CD4-positive, alpha-beta T cell (primary cell): Measurements from ENCODE around the gene TMEM45B. TPM values are rescaled to one million over a fixed set of nuclear protein-coding genes. Genes with fewer than 3 reads are reported as not detected.

Source experiments
- ATAC-seq: fragments of 200-7000 bp; cut with Tn5 transposase; one replicate; pipeline ENCODE4 v1.10.0; 2022; ENCODE audit warnings: mild to moderate bottlenecking; ENCODE audit not compliant: poor library complexity
- CTCF ChIA-PET: fragments of 350-600 bp; sonication (Branson Sonifier 250); formaldehyde crosslinking; loops from one replicate; lab custom pipeline; 2021; ENCODE audit warnings: antibody characterized with exemption, inconsistent platforms; lab: Charles Lee
- POLR2A ChIA-PET: fragments of 350-600 bp; sonication (Branson Sonifier 250); formaldehyde crosslinking; loops from one replicate; lab custom pipeline; 2021; ENCODE audit warnings: antibody characterized with exemption, inconsistent platforms; lab: Charles Lee
- DNase-seq, 14 experiments: peaks; one replicate each; pipeline ENCODE4 v3.0.0-alpha.2; 2013 to 2020; ENCODE audit warnings: mixed read lengths in 2 of 14
- H3K27ac ChIP-seq, 2 donors: one replicate each; pipeline versions ENCODE4 v1.5.1 to v1.7.0; 2013; ENCODE audit warnings: low read length in 2 of 2, low read depth in 1 of 2, mild to moderate bottlenecking in 1 of 2
- H3K27me3 ChIP-seq, 2 experiments: 1 replicate in 1 of 2; 2 replicates in 1 of 2; pipeline versions ENCODE4 v1.6.1 to v1.7.0; 2013; ENCODE audit warnings: low read length in 2 of 2, control low read depth in 1 of 2, mild to moderate bottlenecking in 1 of 2, moderate library complexity in 1 of 2; ENCODE audit not compliant: insufficient read depth in 2 of 2, control insufficient read depth in 1 of 2
- H3K36me3 ChIP-seq: one replicate; pipeline ENCODE4 v1.6.1; 2013; ENCODE audit warnings: low read length, control low read depth; ENCODE audit not compliant: insufficient read depth
- H3K4me1 ChIP-seq: one replicate; pipeline ENCODE4 v1.6.1; 2013; ENCODE audit warnings: low read length, control low read depth; ENCODE audit not compliant: insufficient read depth
- H3K4me3 ChIP-seq: one replicate; pipeline ENCODE4 v1.5.1; 2013; ENCODE audit warnings: mild to moderate bottlenecking, low read length, moderate library complexity
- H3K9me3 ChIP-seq, 2 experiments: 1 replicate in 1 of 2; 2 replicates in 1 of 2; pipeline versions ENCODE4 v1.6.1 to v1.7.0; 2013; ENCODE audit warnings: low read length in 2 of 2, mild to moderate bottlenecking in 2 of 2, control low read depth in 1 of 2, moderate library complexity in 1 of 2; ENCODE audit not compliant: control insufficient read depth in 1 of 2, insufficient read depth in 1 of 2
- H3K27ac Mint-ChIP-seq: one replicate; pipeline ENCODE4 v1.8.0; 2020; ENCODE audit warnings: mixed read lengths
- H3K27me3 Mint-ChIP-seq: one replicate; pipeline ENCODE4 v1.8.0; 2021; ENCODE audit warnings: mixed read lengths
- H3K36me3 Mint-ChIP-seq: one replicate; pipeline ENCODE4 v1.8.0; 2021; ENCODE audit warnings: low read depth, mixed read lengths
- H3K4me1 Mint-ChIP-seq: one replicate; pipeline ENCODE4 v1.8.0; 2021; ENCODE audit warnings: low read depth, mixed read lengths
- H3K4me3 Mint-ChIP-seq: one replicate; pipeline ENCODE4 v1.8.0; 2020; ENCODE audit warnings: mild to moderate bottlenecking, mixed read lengths
- H3K9me3 Mint-ChIP-seq: one replicate; pipeline ENCODE4 v1.8.0; 2020; ENCODE audit warnings: mixed read lengths
- CTCF ChIP-seq: fragments of 200-600 bp; IDR thresholded peaks from one replicate; pipeline ENCODE4 v1.8.0; 2022; ENCODE audit warnings: antibody characterized with exemption, mild to moderate bottlenecking
- intact Hi-C, 2 experiments: fragments of 100-400 bp; cut with DNase I in 1 of 2; cut with micrococcal nuclease in 1 of 2; formaldehyde crosslinking; loops; one replicate each; pipeline versions ENCODE4 v1.15.1 to v1.9.0; 2023 to 2025; cut with DNase I, micrococcal nuclease
- total RNA-seq, 174 experiments: library from RNA in 2 of 174; stranded (reverse) in 2 of 174; gene quantifications; one replicate each; pipeline ENCODE4 v1.2.3 and lab custom pipeline; 2021 to 2026

TMEM45B gene
- total RNA-seq, 2 experiments from 2014 or later = 1.7 to 1.9 TPM

- H3K27ac Mint-ChIP-seq = no peak overlapping the region
- H3K4me1 ChIP-seq = peaks cover 4% of the 10 kb centered on the region
- no peak for DNase-seq
- peaks cover 4 to 6% of the 10 kb centered on the region in 2 experiments for H3K9me3 ChIP-seq
- H3K27ac ChIP-seq = no peak overlapping the region
- H3K36me3 Mint-ChIP-seq = no peaks in the 10 kb centered on the region
- H3K27me3 ChIP-seq = no peaks in the 10 kb centered on the region
- POLR2A ChIA-PET = interaction anchor here (1.0 kb wide), 1 partner anchor 211 kb away, joined by 3 read pairs; the partner anchor contains the start of gene PRDM10
- intact Hi-C loops = loop anchor here in 1 of 2 experiments (5.0 kb wide), 2 partner anchors 66 to 81 kb away; no protein-coding TSS in a partner anchor
- no peak for TF ChIP-seq CTCF
- no peaks in the 10 kb centered on the region for H3K9me3 Mint-ChIP-seq
- no peak overlapping the region for H3K4me3 ChIP-seq
- ATAC-seq = no peak
- H3K27me3 Mint-ChIP-seq = no peaks in the 10 kb centered on the region
- CTCF ChIA-PET = no interaction called here
- H3K4me3 Mint-ChIP-seq = no peak overlapping the region
- H3K4me1 Mint-ChIP-seq = peaks cover 9% of the 10 kb centered on the region
- H3K36me3 ChIP-seq = no peaks in the 10 kb centered on the region
Measured at GRCh38 chr11:129791515-129791914, 24.1 kb upstream of the TMEM45B start.

GRCh38 chr11:129792663-129793062 lies 23.0 kb upstream of the TMEM45B start:
- Mint-ChIP-seq H3K27ac (no peak overlapping the region), H3K4me3 (no peak overlapping the region), H3K4me1 (peaks cover 9% of the 10 kb centered on the region), H3K36me3 (no peaks in the 10 kb centered on the region), H3K27me3 (no peaks in the 10 kb centered on the region), H3K9me3 (no peaks in the 10 kb centered on the region)
- peaks cover 4 to 6% of the 10 kb centered on the region in 2 experiments for H3K9me3 ChIP-seq
- ATAC-seq (no peak), DNase-seq (no peak)
- H3K4me1 ChIP-seq = peaks cover 4% of the 10 kb centered on the region
- no peak overlapping the region for H3K4me3 ChIP-seq
- ChIA-PET CTCF (no interaction called here), POLR2A (no interaction called here)
- peaks cover 0 to 4% of the 10 kb centered on the region in 2 experiments for H3K27me3 ChIP-seq
- intact Hi-C loops = loop anchor here in 1 of 2 experiments (5.0 kb wide), 2 partner anchors 65 to 80 kb away; no protein-coding TSS in a partner anchor
- no peak overlapping the region for H3K27ac ChIP-seq
- no peaks in the 10 kb centered on the region for H3K36me3 ChIP-seq
- no peak for TF ChIP-seq CTCF

GRCh38 chr11:129795089-129795488 lies 20.6 kb upstream of the TMEM45B start:
- Mint-ChIP-seq H3K4me3 (no peak overlapping the region), H3K27me3 (no peaks in the 10 kb centered on the region), H3K9me3 (peaks cover 6% of the 10 kb centered on the region), H3K27ac (no peak overlapping the region), H3K36me3 (peaks cover 11% of the 10 kb centered on the region), H3K4me1 (peaks cover 16% of the 10 kb centered on the region)
- Histone ChIP-seq H3K9me3 (peaks cover 6 to 10% of the 10 kb centered on the region in 2 experiments), H3K36me3 (no peaks in the 10 kb centered on the region), H3K27me3 (peaks cover 0 to 4% of the 10 kb centered on the region in 2 experiments), H3K4me3 (no peak overlapping the region), H3K27ac (no peak overlapping the region), H3K4me1 (peaks cover 9% of the 10 kb centered on the region)
- POLR2A ChIA-PET = no interaction called here
- ATAC-seq (no peak), DNase-seq (no peak)
- intact Hi-C loops = no loop called here
- TF ChIP-seq CTCF = no peak
- CTCF ChIA-PET = no interaction called here
